HepG2 (cell line): Measurements from ENCODE around the gene LDB3. TPM values are rescaled to one million over a fixed set of nuclear protein-coding genes. Genes with fewer than 3 reads are reported as not detected.

Experiments
- ATAC-seq: fragments of 200-7000 bp; cut with Tn5 transposase; 3 replicates; pipeline ENCODE4 v1.9.1; 2020; ENCODE audit warnings: mild to moderate bottlenecking, moderate library complexity
- BruUV-seq: library from RNA; stranded (reverse); fragments of 400-500 nt; replicated peaks from 2 replicates; lab custom pipeline; 2021; lab: Mats Ljungman, UMichigan
- CTCF ChIA-PET: fragments of 300-600 bp; formaldehyde crosslinking; extraction: SDS; loops from one replicate; lab custom pipeline; 2021; ENCODE audit warnings: low total read pairs, inconsistent platforms, low intra/inter-chr PET ratio; lab: Yijun Ruan, JAX
- POLR2A ChIA-PET: fragments of 350-600 bp; sonication (Branson Sonifier 250); formaldehyde crosslinking; loops from one replicate; lab custom pipeline; 2020; ENCODE audit warnings: antibody characterized with exemption, inconsistent platforms; lab: Yijun Ruan, JAX
- DNase-seq: peaks from one replicate; pipeline ENCODE4 v3.0.0-alpha.2; 2015; ENCODE audit warnings: low spot score
- FAIRE-seq: peaks from 3 replicates; lab custom pipeline; 2011; peaks lifted over from hg19 to GRCh38; lab: Jason Lieb, UNC
- H2AFZ ChIP-seq: one replicate; pipeline ENCODE4 v1.6.1; 2011; ENCODE audit warnings: low read length, inconsistent platforms
- H3K27ac ChIP-seq: fragments of 300-600 bp; 3 replicates; pipeline ENCODE4 v1.8.0; 2011; ENCODE audit warnings: mixed run types, mild to moderate bottlenecking, mixed read lengths, low read length, inconsistent platforms; ENCODE audit not compliant: insufficient read depth; ENCODE audit errors: extremely low read length
- H3K27me3 ChIP-seq, 2 experiments: fragments of 200-600 bp in 1 of 2; 2 replicates in 1 of 2; 3 replicates in 1 of 2; pipeline versions ENCODE4 v1.6.0 to v1.8.0; 2011; ENCODE audit warnings: low read length in 2 of 2, mild to moderate bottlenecking in 2 of 2, moderate library complexity in 2 of 2, inconsistent platforms in 1 of 2; ENCODE audit not compliant: insufficient read depth in 2 of 2, control insufficient read depth in 1 of 2
- H3K36me3 ChIP-seq, 2 experiments: fragments of 200-600 bp in 1 of 2; replicated peaks in 1 of 2; 2 replicates in 1 of 2; 3 replicates in 1 of 2; pipeline versions ENCODE4 v1.5.1 to v1.8.0; 2011; ENCODE audit warnings: low read length in 2 of 2, inconsistent platforms in 1 of 2; ENCODE audit not compliant: insufficient read depth in 2 of 2, control insufficient read depth in 1 of 2
- H3K4me1 ChIP-seq: 2 replicates; pipeline ENCODE4 v1.5.1; 2012; ENCODE audit warnings: low read length, inconsistent platforms; ENCODE audit not compliant: insufficient read depth
- H3K4me2 ChIP-seq: 2 replicates; pipeline ENCODE4 v1.6.0; 2011; ENCODE audit warnings: low read depth, low read length, inconsistent platforms
- H3K4me3 ChIP-seq, 3 experiments: fragments of 200-600 bp in 1 of 3; sonication (generic), shearing (Covaris generic) in 1 of 3; replicated peaks in 1 of 3; 2 replicates each; pipeline ENCODE4 v1.5.1; 2011 to 2016; ENCODE audit warnings: low read length in 3 of 3, inconsistent platforms in 2 of 3, low read depth in 2 of 3, mild to moderate bottlenecking in 2 of 3, control low read depth in 1 of 3, mixed read lengths in 1 of 3; ENCODE audit not compliant: insufficient read depth in 1 of 3
- H3K79me2 ChIP-seq: one replicate; pipeline ENCODE4 v1.6.1; 2011; ENCODE audit warnings: low read length, inconsistent platforms; ENCODE audit not compliant: insufficient read depth
- H3K9ac ChIP-seq: 2 replicates; pipeline ENCODE4 v1.6.0; 2011; ENCODE audit warnings: mild to moderate bottlenecking, low read depth, low read length, inconsistent platforms; ENCODE audit not compliant: insufficient read depth
- H3K9me3 ChIP-seq: 2 replicates; pipeline ENCODE4 v1.5.1; 2012; ENCODE audit warnings: mild to moderate bottlenecking, low read length
- H4K20me1 ChIP-seq: 2 replicates; pipeline ENCODE4 v1.6.0; 2011; ENCODE audit warnings: inconsistent platforms, mild to moderate bottlenecking, low read length, moderate library complexity; ENCODE audit not compliant: insufficient read depth
- MYC ChIP-seq: sonication (generic); formaldehyde crosslinking; IDR thresholded peaks from 2 replicates; pipeline ENCODE4 v1.9.0; 2021; ENCODE audit warnings: missing genetic modification reagents, borderline replicate concordance
- NFE2 ChIP-seq: sonication (generic); formaldehyde crosslinking; IDR thresholded peaks from 2 replicates; pipeline ENCODE4 v1.4.0; 2020; ENCODE audit warnings: missing genetic modification reagents
- NFYB ChIP-seq: sonication (generic); formaldehyde crosslinking; IDR thresholded peaks from 2 replicates; pipeline ENCODE4 v1.4.0; 2020; ENCODE audit warnings: missing genetic modification reagents
- RELA ChIP-seq: sonication (generic); formaldehyde crosslinking; IDR thresholded peaks from 2 replicates; pipeline ENCODE4 v1.4.0; 2020; ENCODE audit warnings: missing genetic modification reagents
- RFXAP ChIP-seq: sonication (generic); formaldehyde crosslinking; IDR thresholded peaks from 2 replicates; pipeline ENCODE4 v1.4.0; 2020; ENCODE audit warnings: missing genetic modification reagents, borderline replicate concordance
- SMAD3 ChIP-seq: sonication (generic); formaldehyde crosslinking; IDR thresholded peaks from 2 replicates; pipeline ENCODE4 v1.4.0; 2020; ENCODE audit warnings: missing genetic modification reagents
- SMAD9 ChIP-seq: sonication (generic); formaldehyde crosslinking; IDR thresholded peaks from 2 replicates; pipeline ENCODE4 v1.5.1; 2020; ENCODE audit warnings: mild to moderate bottlenecking, missing genetic modification reagents
- TP53 ChIP-seq: sonication (generic); formaldehyde crosslinking; conservative IDR thresholded peaks from 2 replicates; pipeline ENCODE4 v1.4.0; 2020; ENCODE audit warnings: missing genetic modification reagents
- WGBS: methylation state at CpG from one replicate; pipeline ENCODE4 v1.1.6; 2017; ENCODE audit warnings: low lambda C conversion rate; 5-methylcytosine and 5-hydroxymethylcytosine counted together
- in situ Hi-C: cut with HindIII; loops from 2 replicates; pipeline ENCODE4 v1.10.0; 2017; ENCODE audit warnings: low pct_unique_long_range_greater_than_20kb; ENCODE audit not compliant: extremely low pct_ligation_motif_present
- intact Hi-C: fragments of 100-400 bp; cut with micrococcal nuclease; formaldehyde crosslinking; loops from one replicate; pipeline ENCODE4 v1.10.0; 2022; ENCODE audit not compliant: unreplicated experiment
- polyA plus RNA-seq, 8 experiments: library from polyadenylated mRNA; depleted of rRNA in 3 of 8; stranded (reverse) in 7 of 8; unstranded in 1 of 8; fragments of >200 nt; fragmentation: Illumina TruSeq in 4 of 8; extraction: Trizol in 4 of 8; gene quantifications; 2 replicates each; pipeline versions ENCODE4 v1.2.1 to v1.2.3, GENCODE V29; 2011 to 2016; ENCODE audit warnings: low read depth in 4 of 8, missing spikeins in 1 of 8, mixed read lengths in 1 of 8; ENCODE audit not compliant: insufficient read depth in 1 of 8
- total RNA-seq, 5 experiments: library from RNA; depleted of rRNA; stranded (reverse); fragments of >200 nt; fragmentation: Illumina TruSeq; extraction: Trizol; gene quantifications; 2 replicates each; pipeline ENCODE4 v1.2.3, GENCODE V29; 2016; ENCODE audit warnings: low read depth in 1 of 5
- TF ChIP-seq, protein P1 (sequence below): sonication (generic); formaldehyde crosslinking; IDR thresholded peaks from 2 replicates; pipeline ENCODE4 v1.8.0; 2022; ENCODE audit warnings: missing genetic modification reagents, mild to moderate bottlenecking, borderline replicate concordance
- TF ChIP-seq, protein P2 (sequence below): sonication (generic); formaldehyde crosslinking; IDR thresholded peaks from 2 replicates; pipeline ENCODE4 v1.4.0; 2020; ENCODE audit warnings: missing genetic modification reagents
- TF ChIP-seq, protein P3 (sequence below): sonication (generic); formaldehyde crosslinking; IDR thresholded peaks from 2 replicates; pipeline ENCODE4 v1.5.0; 2020; ENCODE audit warnings: mild to moderate bottlenecking, missing genetic modification reagents
- TF ChIP-seq, protein P4 (sequence below): sonication (generic); formaldehyde crosslinking; IDR thresholded peaks from 2 replicates; pipeline ENCODE4; 2020; ENCODE audit warnings: missing genetic modification reagents, mild to moderate bottlenecking, borderline replicate concordance
- TF ChIP-seq, protein P5 (sequence below): sonication (generic); formaldehyde crosslinking; IDR thresholded peaks from 2 replicates; pipeline ENCODE4 v1.4.0; 2020; ENCODE audit warnings: mild to moderate bottlenecking, missing genetic modification reagents
- TF ChIP-seq, protein P6 (sequence below): sonication (generic); formaldehyde crosslinking; IDR thresholded peaks from 2 replicates; pipeline ENCODE4 v1.8.0; 2022; ENCODE audit warnings: missing genetic modification reagents, mild to moderate bottlenecking, moderate library complexity, borderline replicate concordance

Gene LDB3
- total and polyA plus RNA-seq, 2 of the 13 experiments (the other 11 are each of a cell fraction or from before 2014, with no cell fraction given), result not detected

DNA sequence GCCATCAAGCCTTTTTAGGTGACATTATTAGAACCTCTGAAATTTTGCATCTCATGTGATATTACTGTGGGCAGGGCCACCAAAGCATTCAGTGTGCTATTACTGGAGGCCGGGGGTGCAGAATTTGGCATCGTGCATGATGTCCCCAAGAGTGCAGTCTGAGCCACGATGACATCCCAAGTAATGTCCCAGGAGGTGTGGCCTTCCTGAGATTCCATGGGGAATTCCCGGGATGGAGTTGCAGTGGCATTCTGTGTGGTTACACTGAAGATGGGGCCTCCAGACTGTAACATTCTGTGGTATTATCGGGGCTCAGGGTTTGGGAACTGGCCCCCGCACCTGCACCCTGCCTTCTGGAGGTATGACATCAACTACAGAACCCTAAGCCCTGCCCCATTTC lies 9.1 kb downstream of the LDB3 start:
- no peak overlapping the region for H3K4me2 ChIP-seq
- no peaks in the 10 kb centered on the region for H3K9me3 ChIP-seq
- peaks cover 12 to 51% of the 10 kb centered on the region in 2 experiments; a peak in 4 of 5 replicates for H3K27me3 ChIP-seq
- intact Hi-C loops (no loop called here), in situ Hi-C loops (no loop called here)
- no peak overlapping the region for H3K27ac ChIP-seq
- DNase-seq, result no peak
- H2AFZ ChIP-seq, result no peak overlapping the region
- whole genome bisulfite sequencing, result 0% methylated on average over 1 of the region's 6 CpGs
- ChIA-PET POLR2A (no interaction called here), CTCF (no interaction called here)
- ATAC-seq, result no peak
- no peaks in the 10 kb centered on the region for H3K4me1 ChIP-seq
- H3K4me3 ChIP-seq, result no peak overlapping the region
- no peak for TF ChIP-seq NFE2 (CRISPR knock-in tag)
- TF ChIP-seq NFYB (CRISPR knock-in tag), result no peak
- TF ChIP-seq, protein P1, sequence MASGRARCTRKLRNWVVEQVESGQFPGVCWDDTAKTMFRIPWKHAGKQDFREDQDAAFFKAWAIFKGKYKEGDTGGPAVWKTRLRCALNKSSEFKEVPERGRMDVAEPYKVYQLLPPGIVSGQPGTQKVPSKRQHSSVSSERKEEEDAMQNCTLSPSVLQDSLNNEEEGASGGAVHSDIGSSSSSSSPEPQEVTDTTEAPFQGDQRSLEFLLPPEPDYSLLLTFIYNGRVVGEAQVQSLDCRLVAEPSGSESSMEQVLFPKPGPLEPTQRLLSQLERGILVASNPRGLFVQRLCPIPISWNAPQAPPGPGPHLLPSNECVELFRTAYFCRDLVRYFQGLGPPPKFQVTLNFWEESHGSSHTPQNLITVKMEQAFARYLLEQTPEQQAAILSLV (CRISPR knock-in tag), result no peak
- TF ChIP-seq, protein P2, sequence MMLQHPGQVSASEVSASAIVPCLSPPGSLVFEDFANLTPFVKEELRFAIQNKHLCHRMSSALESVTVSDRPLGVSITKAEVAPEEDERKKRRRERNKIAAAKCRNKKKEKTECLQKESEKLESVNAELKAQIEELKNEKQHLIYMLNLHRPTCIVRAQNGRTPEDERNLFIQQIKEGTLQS (CRISPR knock-in tag), result no peak
- TF ChIP-seq RFXAP (CRISPR knock-in tag), result no peak
- TF ChIP-seq, protein P3, sequence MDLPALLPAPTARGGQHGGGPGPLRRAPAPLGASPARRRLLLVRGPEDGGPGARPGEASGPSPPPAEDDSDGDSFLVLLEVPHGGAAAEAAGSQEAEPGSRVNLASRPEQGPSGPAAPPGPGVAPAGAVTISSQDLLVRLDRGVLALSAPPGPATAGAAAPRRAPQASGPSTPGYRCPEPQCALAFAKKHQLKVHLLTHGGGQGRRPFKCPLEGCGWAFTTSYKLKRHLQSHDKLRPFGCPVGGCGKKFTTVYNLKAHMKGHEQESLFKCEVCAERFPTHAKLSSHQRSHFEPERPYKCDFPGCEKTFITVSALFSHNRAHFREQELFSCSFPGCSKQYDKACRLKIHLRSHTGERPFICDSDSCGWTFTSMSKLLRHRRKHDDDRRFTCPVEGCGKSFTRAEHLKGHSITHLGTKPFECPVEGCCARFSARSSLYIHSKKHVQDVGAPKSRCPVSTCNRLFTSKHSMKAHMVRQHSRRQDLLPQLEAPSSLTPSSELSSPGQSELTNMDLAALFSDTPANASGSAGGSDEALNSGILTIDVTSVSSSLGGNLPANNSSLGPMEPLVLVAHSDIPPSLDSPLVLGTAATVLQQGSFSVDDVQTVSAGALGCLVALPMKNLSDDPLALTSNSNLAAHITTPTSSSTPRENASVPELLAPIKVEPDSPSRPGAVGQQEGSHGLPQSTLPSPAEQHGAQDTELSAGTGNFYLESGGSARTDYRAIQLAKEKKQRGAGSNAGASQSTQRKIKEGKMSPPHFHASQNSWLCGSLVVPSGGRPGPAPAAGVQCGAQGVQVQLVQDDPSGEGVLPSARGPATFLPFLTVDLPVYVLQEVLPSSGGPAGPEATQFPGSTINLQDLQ (CRISPR knock-in tag), result no peak
- TF ChIP-seq MYC (CRISPR knock-in tag), result no peak
- TF ChIP-seq SMAD3 (CRISPR knock-in tag), result no peak
- no peak for TF ChIP-seq TP53
- no peak for TF ChIP-seq RELA (CRISPR knock-in tag)
- TF ChIP-seq, protein P4, sequence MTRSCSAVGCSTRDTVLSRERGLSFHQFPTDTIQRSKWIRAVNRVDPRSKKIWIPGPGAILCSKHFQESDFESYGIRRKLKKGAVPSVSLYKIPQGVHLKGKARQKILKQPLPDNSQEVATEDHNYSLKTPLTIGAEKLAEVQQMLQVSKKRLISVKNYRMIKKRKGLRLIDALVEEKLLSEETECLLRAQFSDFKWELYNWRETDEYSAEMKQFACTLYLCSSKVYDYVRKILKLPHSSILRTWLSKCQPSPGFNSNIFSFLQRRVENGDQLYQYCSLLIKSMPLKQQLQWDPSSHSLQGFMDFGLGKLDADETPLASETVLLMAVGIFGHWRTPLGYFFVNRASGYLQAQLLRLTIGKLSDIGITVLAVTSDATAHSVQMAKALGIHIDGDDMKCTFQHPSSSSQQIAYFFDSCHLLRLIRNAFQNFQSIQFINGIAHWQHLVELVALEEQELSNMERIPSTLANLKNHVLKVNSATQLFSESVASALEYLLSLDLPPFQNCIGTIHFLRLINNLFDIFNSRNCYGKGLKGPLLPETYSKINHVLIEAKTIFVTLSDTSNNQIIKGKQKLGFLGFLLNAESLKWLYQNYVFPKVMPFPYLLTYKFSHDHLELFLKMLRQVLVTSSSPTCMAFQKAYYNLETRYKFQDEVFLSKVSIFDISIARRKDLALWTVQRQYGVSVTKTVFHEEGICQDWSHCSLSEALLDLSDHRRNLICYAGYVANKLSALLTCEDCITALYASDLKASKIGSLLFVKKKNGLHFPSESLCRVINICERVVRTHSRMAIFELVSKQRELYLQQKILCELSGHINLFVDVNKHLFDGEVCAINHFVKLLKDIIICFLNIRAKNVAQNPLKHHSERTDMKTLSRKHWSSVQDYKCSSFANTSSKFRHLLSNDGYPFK (CRISPR knock-in tag), result no peak
- TF ChIP-seq SMAD9, result no peak
- TF ChIP-seq, protein P5, sequence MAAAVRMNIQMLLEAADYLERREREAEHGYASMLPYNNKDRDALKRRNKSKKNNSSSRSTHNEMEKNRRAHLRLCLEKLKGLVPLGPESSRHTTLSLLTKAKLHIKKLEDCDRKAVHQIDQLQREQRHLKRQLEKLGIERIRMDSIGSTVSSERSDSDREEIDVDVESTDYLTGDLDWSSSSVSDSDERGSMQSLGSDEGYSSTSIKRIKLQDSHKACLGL, result no peak
- TF ChIP-seq, protein P6, sequence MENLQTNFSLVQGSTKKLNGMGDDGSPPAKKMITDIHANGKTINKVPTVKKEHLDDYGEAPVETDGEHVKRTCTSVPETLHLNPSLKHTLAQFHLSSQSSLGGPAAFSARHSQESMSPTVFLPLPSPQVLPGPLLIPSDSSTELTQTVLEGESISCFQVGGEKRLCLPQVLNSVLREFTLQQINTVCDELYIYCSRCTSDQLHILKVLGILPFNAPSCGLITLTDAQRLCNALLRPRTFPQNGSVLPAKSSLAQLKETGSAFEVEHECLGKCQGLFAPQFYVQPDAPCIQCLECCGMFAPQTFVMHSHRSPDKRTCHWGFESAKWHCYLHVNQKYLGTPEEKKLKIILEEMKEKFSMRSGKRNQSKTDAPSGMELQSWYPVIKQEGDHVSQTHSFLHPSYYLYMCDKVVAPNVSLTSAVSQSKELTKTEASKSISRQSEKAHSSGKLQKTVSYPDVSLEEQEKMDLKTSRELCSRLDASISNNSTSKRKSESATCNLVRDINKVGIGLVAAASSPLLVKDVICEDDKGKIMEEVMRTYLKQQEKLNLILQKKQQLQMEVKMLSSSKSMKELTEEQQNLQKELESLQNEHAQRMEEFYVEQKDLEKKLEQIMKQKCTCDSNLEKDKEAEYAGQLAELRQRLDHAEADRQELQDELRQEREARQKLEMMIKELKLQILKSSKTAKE (CRISPR knock-in tag), result no peak
- no peaks in the 10 kb centered on the region for H3K36me3 ChIP-seq
- no TSS peak for BruUV-seq
- no peaks in the 10 kb centered on the region for H3K79me2 ChIP-seq
- H3K9ac ChIP-seq, result no peak overlapping the region
- no peak for FAIRE-seq
- H4K20me1 ChIP-seq, result no peaks in the 10 kb centered on the region; the same call in 1 of the 2 replicates
